Endothelial cell (in vitro differentiated cells): Measurements from ENCODE around the gene CD83. TPM values are rescaled to one million over a fixed set of nuclear protein-coding genes. Genes with fewer than 3 reads are reported as not detected.

Experiments used
- DNase-seq: peaks from one replicate; pipeline ENCODE4 v3.0.0; 2021; ENCODE audit warnings: low spot score
- H3K27ac Mint-ChIP-seq: one replicate; pipeline ENCODE4 v1.8.0; 2021; ENCODE audit warnings: mixed read lengths, inconsistent platforms; ENCODE audit not compliant: unreplicated experiment
- H3K27me3 Mint-ChIP-seq: one replicate; pipeline ENCODE4 v1.8.0; 2021; ENCODE audit warnings: mild to moderate bottlenecking, moderate library complexity, mixed read lengths, inconsistent platforms; ENCODE audit not compliant: unreplicated experiment
- H3K36me3 Mint-ChIP-seq: one replicate; pipeline ENCODE4 v1.8.0; 2021; ENCODE audit warnings: mild to moderate bottlenecking, low read depth, mixed read lengths, inconsistent platforms; ENCODE audit not compliant: unreplicated experiment
- H3K4me1 Mint-ChIP-seq: one replicate; pipeline ENCODE4 v1.8.0; 2021; ENCODE audit warnings: mild to moderate bottlenecking, mixed read lengths, inconsistent platforms; ENCODE audit not compliant: unreplicated experiment
- H3K4me3 Mint-ChIP-seq: one replicate; pipeline ENCODE4 v1.8.0; 2021; ENCODE audit warnings: mild to moderate bottlenecking, mixed read lengths, inconsistent platforms; ENCODE audit not compliant: unreplicated experiment
- H3K9me3 Mint-ChIP-seq: one replicate; pipeline ENCODE4 v1.8.0; 2021; ENCODE audit warnings: mixed read lengths, inconsistent platforms; ENCODE audit not compliant: unreplicated experiment
- total RNA-seq: library from RNA; stranded (reverse); fragmentation: NEBNext Ultra II Directional; extraction: Animal tissue kit (Norgen Biotek cat#: 25700); gene quantifications from one replicate; pipeline ENCODE4 v1.2.1, GENCODE V29; 2021; ENCODE audit not compliant: unreplicated experiment
- TF ChIP-seq, protein P1 (sequence below): fragments of 200-600 bp; sonication (generic); IDR thresholded peaks from one replicate; pipeline ENCODE4 v1.5.0; 2021; ENCODE audit warnings: antibody characterized with exemption; ENCODE audit not compliant: unreplicated experiment

The CD83 gene
- total RNA-seq, 1 donor from 2014 or later, result 4.3 TPM

DNA sequence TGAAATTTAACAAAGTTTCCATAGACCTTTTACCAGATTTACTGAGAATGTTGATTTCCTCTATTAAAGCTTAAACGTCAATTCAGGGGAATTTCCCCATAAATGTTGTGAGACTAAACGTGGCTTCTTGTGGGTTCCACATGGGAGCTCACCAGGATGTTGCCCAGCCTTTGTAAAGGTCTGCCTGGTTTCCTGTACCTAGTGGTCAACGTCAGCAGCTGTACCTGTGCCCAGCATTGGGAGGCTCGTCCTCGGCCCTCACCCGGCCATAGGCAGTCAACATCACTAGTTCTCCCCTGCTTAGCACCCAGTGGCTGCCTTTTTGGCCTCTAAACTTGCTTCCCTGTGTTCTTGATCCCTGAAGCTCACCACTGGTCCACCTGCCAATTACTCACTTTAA, 22.1 kb upstream of the CD83 start:
- TF ChIP-seq, protein P1, sequence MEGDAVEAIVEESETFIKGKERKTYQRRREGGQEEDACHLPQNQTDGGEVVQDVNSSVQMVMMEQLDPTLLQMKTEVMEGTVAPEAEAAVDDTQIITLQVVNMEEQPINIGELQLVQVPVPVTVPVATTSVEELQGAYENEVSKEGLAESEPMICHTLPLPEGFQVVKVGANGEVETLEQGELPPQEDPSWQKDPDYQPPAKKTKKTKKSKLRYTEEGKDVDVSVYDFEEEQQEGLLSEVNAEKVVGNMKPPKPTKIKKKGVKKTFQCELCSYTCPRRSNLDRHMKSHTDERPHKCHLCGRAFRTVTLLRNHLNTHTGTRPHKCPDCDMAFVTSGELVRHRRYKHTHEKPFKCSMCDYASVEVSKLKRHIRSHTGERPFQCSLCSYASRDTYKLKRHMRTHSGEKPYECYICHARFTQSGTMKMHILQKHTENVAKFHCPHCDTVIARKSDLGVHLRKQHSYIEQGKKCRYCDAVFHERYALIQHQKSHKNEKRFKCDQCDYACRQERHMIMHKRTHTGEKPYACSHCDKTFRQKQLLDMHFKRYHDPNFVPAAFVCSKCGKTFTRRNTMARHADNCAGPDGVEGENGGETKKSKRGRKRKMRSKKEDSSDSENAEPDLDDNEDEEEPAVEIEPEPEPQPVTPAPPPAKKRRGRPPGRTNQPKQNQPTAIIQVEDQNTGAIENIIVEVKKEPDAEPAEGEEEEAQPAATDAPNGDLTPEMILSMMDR, result no peak
- no peak for DNase-seq
- Mint-ChIP-seq H3K4me3 (no peak overlapping the region), H3K4me1 (no peaks in the 10 kb centered on the region), H3K27ac (no peak overlapping the region), H3K27me3 (no peaks in the 10 kb centered on the region), H3K9me3 (no peaks in the 10 kb centered on the region), H3K36me3 (no peaks in the 10 kb centered on the region)

DNA sequence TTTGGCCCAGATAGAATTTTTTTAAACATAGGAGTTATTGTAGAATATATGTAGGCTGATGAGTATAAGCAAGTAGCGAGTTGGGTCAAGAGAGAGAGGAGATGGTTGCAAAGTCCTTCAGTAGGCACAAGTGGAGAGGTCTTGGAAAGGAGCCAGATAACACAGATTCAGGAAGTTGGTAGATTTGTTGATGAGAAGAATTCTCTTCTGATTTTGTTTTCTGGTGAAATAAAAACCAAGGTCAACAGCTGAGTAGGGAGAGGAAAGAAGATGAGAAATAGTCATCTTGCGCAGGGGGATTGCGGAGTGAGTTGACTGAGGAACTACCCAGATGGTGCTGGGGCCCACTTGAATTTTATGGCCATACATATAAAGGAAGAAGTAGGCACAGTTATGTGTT, 17.4 kb upstream of the CD83 start:
- no peaks in the 10 kb centered on the region for H3K36me3 Mint-ChIP-seq

DNA sequence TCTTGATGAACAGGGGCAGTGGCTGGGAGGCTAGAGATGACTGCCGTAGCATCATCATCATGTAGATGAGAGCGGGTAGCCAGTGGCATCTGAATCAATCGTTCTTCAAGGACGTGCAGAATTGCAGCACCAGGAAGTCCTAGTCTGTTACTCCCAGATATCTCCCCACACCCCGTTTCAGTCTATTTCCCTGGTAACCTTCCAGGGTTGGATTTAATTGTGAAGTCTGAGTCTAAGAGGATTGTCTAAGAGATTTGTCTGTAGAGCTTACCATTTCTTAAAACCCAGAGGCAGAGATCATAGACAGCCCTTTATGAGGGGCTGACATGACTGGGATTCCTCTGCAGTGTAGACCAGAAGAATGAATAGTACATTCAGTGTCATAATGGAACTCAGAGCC, 16.6 kb upstream of the CD83 start:
- H3K9me3 Mint-ChIP-seq, result no peaks in the 10 kb centered on the region
- H3K27me3 Mint-ChIP-seq, result peaks cover 3% of the 10 kb centered on the region
- TF ChIP-seq, protein P1, result no peak
- no peak for DNase-seq
- no peaks in the 10 kb centered on the region for H3K4me1 Mint-ChIP-seq
- no peaks in the 10 kb centered on the region for H3K36me3 Mint-ChIP-seq
- H3K4me3 Mint-ChIP-seq, result no peak overlapping the region
- no peak overlapping the region for H3K27ac Mint-ChIP-seq

More for the DNA sequence above, 17.4 kb upstream of the CD83 start:
- H3K27ac Mint-ChIP-seq, result no peak overlapping the region
- H3K9me3 Mint-ChIP-seq, result no peaks in the 10 kb centered on the region
- H3K4me3 Mint-ChIP-seq, result no peak overlapping the region
- DNase-seq, result no peak
- TF ChIP-seq, protein P1, result no peak
- H3K27me3 Mint-ChIP-seq, result peaks cover 3% of the 10 kb centered on the region
- H3K4me1 Mint-ChIP-seq, result no peaks in the 10 kb centered on the region

DNA sequence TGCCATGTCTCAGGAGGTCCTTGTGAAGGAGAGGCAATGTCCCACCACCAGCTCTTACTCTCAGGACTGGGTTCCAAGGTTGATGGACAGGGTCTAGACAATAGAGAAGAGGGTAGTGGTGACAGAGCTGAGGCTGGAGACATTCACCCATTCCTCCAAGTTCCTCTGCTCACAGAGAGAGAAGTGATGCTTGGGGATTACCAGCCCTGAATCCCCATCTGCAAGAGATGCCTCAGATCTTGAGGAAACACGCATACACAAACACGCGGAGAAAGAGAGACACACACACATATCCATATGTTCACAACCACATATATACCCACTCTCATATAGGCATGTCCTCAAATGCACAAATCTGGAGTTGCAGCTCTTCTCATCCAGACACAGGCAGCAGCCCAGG, 15.2 kb upstream of the CD83 start:
- Mint-ChIP-seq H3K9me3 (peaks cover 2% of the 10 kb centered on the region), H3K27me3 (peaks cover 4% of the 10 kb centered on the region)
- TF ChIP-seq, protein P1, result no peak

DNA sequence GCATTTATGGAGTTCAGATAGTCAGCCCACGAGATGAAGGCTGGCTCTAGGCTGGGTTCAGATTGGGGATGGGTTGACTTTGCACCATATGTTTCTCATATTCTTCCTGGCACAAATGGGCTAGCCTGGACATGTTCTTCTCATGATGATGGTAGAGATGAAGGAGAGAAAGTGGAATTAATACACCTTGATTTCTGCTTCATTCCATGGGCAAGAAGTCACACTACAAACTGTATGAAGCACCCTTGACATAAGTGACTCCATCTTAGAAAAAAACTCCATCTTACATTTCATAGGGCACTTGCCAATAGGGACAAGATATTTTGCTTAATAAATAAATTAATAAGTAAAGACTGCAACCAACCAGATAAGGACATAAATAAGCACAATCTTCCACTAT, 12.0 kb upstream of the CD83 start:
- Mint-ChIP-seq H3K9me3 (peaks cover 8% of the 10 kb centered on the region), H3K4me3 (no peak overlapping the region), H3K36me3 (peaks cover 12% of the 10 kb centered on the region), H3K4me1 (no peaks in the 10 kb centered on the region), H3K27ac (no peak overlapping the region), H3K27me3 (peaks cover 6% of the 10 kb centered on the region)
- TF ChIP-seq, protein P1, result no peak
- DNase-seq, result no peak

More for the DNA sequence above, 15.2 kb upstream of the CD83 start:
- no peaks in the 10 kb centered on the region for H3K4me1 Mint-ChIP-seq
- peaks cover 7% of the 10 kb centered on the region for H3K36me3 Mint-ChIP-seq
- no peak for DNase-seq
- no peak overlapping the region for H3K4me3 Mint-ChIP-seq
- H3K27ac Mint-ChIP-seq, result no peak overlapping the region
